Stomach (tissue), 9 donors: Measurements from ENCODE around the gene KLLN. TPM values are rescaled to one million over a fixed set of nuclear protein-coding genes. Genes with fewer than 3 reads are reported as not detected.
"Not testable (repeated sequence)": the region's sequence is repeated elsewhere in the genome, so short reads cannot be mapped to it uniquely, and the experiment has no call there.

Source experiments
- DNase-seq, 2 donors: peaks; one replicate each; pipeline versions ENCODE4 v3.0.0 to v3.0.0-alpha.2; 2013 to 2019
- H3K27ac ChIP-seq, 5 donors: fragments of 200-600 bp in 4 of 5; sonication (generic) in 4 of 5; one replicate each; pipeline ENCODE4 v1.5.1; 2013 to 2019; ENCODE audit warnings: mild to moderate bottlenecking in 1 of 5, moderate library complexity in 1 of 5
- H3K27me3 ChIP-seq, 3 donors: fragments of 200-600 bp; sonication (generic); one replicate each; pipeline ENCODE4 v1.5.1; 2017 to 2019; ENCODE audit warnings: mixed run types in 1 of 3
- H3K36me3 ChIP-seq, 4 donors: fragments of 200-600 bp; sonication (generic); 1 replicate in 3 of 4; 2 replicates in 1 of 4; pipeline ENCODE4 v1.5.1; 2016 to 2019
- H3K4me1 ChIP-seq, 4 donors: fragments of 200-600 bp; sonication (generic); one replicate each; pipeline ENCODE4 v1.5.1; 2016 to 2019
- H3K4me3 ChIP-seq, 4 donors: fragments of 200-600 bp; sonication (generic) in 3 of 4; one replicate each; pipeline ENCODE4 v1.5.1; 2016 to 2019; ENCODE audit warnings: mild to moderate bottlenecking in 1 of 4
- H3K9me3 ChIP-seq, 4 donors: fragments of 200-600 bp; sonication (generic); one replicate each; pipeline ENCODE4 v1.5.1; 2016 to 2019
- CTCF ChIP-seq, 7 experiments: fragments of 450-650 bp in 4 of 7; fragments of 200-600 bp in 3 of 7; sonication (generic) in 3 of 7; IDR thresholded peaks; one replicate each; pipeline ENCODE4 v1.5.1; 2016 to 2019; ENCODE audit warnings: antibody characterized with exemption in 7 of 7, control low read depth in 2 of 7, mild to moderate bottlenecking in 1 of 7
- EP300 ChIP-seq: sonication (generic); formaldehyde crosslinking; IDR thresholded peaks from one replicate; pipeline ENCODE4 v1.6.1; 2017; ENCODE audit warnings: antibody characterized with exemption
- POLR2A ChIP-seq, 4 donors: fragments of 450-650 bp; IDR thresholded peaks; one replicate each; pipeline ENCODE4 v1.6.1; 2016; ENCODE audit warnings: antibody characterized with exemption in 4 of 4, control low read depth in 2 of 4, mild to moderate bottlenecking in 1 of 4, moderate library complexity in 1 of 4
- POLR2AphosphoS5 ChIP-seq, 3 donors: sonication (generic); formaldehyde crosslinking; IDR thresholded peaks; one replicate each; pipeline ENCODE4 v1.6.1; 2016; ENCODE audit warnings: antibody characterized with exemption in 3 of 3
- WGBS, 5 donors: extraction: QIAGEN DNeasy Blood & Tissue Kit in 3 of 5; methylation state at CpG; one replicate each; pipeline versions ENCODE4 v1.1.5 to v1.1.7; 2013 to 2018; 5-methylcytosine and 5-hydroxymethylcytosine counted together
- intact Hi-C: fragments of 100-400 bp; cut with DNase I; formaldehyde crosslinking; loops from one replicate; pipeline ENCODE4 v1.15.1; 2023; ENCODE audit warnings: low total_unique reads
- polyA plus RNA-seq, 3 donors: library from polyadenylated mRNA; stranded (reverse); fragments of 200-250 nt; gene quantifications; one replicate each; pipeline ENCODE4 v1.2.3, GENCODE V29; 2013
- total RNA-seq, 5 donors: library from RNA; depleted of rRNA; stranded (reverse); fragments of >200 nt; gene quantifications; one replicate each; pipeline versions ENCODE4 v1.1.0 to v1.2.3, GENCODE V29; 2014 to 2016
- donor health status: healthy with polysubstance abuse.
- donor health status: Bipolar disorder and iron deficiency.
- donor health status: healthy.

KLLN gene
- total and polyA plus RNA-seq, 8 donors, result 0.18 to 0.37 (median 0.27) TPM; not detected in 4

DNA sequence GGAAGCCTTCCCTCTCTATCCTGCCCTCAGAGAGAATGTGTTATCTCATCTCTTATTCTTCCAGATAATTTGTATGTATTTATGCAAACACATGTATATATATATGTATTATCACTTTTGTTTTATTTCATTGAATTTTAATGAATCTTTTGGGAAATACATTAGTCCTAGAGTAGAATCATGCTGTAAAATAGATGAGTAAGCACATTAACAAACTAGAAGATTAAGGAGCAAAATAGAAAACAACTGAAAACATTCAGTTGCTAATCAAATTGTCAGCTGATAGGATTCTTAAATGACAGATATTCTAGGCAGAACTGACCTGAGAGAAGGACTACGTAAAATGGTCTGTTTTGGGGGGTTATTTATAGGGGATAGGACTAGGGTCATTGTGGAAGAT, 11.2 kb downstream of the KLLN start:
- H3K27ac ChIP-seq, result no peak overlapping the region
- H3K4me3 ChIP-seq, result no peak overlapping the region
- H3K9me3 ChIP-seq, result no peaks in the 10 kb centered on the region
- DNase-seq, result no peak
- intact Hi-C loops, result no loop called here
- H3K4me1 ChIP-seq, result peaks cover 0 to 11% (median 4%) of the 10 kb centered on the region in 4 donors
- 79 to 100% (median 93%) methylated on average over 1 of the region's 1 CpG for WGBS, 5 donors
- H3K27me3 ChIP-seq, result no peaks in the 10 kb centered on the region
- TF ChIP-seq POLR2AphosphoS5 (IDR thresholded peaks at IDR 0.05) (no peak), CTCF (IDR thresholded peaks at IDR 0.05) (no peak), EP300 (no peak), POLR2A (IDR thresholded peaks at IDR 0.05) (no peak)
- no peaks in the 10 kb centered on the region for H3K36me3 ChIP-seq

GRCh38 chr10:87850742-87851205, 12.6 kb downstream of the KLLN start:
- Histone ChIP-seq H3K36me3 (no peaks in the 10 kb centered on the region), H3K27me3 (no peaks in the 10 kb centered on the region), H3K9me3 (no peaks in the 10 kb centered on the region), H3K4me1 (peaks cover 0 to 11% (median 4%) of the 10 kb centered on the region in 4 donors), H3K27ac (no peak overlapping the region), H3K4me3 (no peak overlapping the region)
- DNase-seq, result peak; percentile 68 to 88
- intact Hi-C loops, result no loop called here
- TF ChIP-seq CTCF (IDR thresholded peaks at IDR 0.05), result peak in 5 of 7 experiments; percentile 28 to 72 (median 66)
- TF ChIP-seq EP300, result no peak
- peak in 1 of 3 donors; percentile 63 for TF ChIP-seq POLR2AphosphoS5 (IDR thresholded peaks at IDR 0.05)
- 8 to 18% (median 14%) methylated on average over 5 of the region's 5 CpGs for WGBS, 5 donors

DNA sequence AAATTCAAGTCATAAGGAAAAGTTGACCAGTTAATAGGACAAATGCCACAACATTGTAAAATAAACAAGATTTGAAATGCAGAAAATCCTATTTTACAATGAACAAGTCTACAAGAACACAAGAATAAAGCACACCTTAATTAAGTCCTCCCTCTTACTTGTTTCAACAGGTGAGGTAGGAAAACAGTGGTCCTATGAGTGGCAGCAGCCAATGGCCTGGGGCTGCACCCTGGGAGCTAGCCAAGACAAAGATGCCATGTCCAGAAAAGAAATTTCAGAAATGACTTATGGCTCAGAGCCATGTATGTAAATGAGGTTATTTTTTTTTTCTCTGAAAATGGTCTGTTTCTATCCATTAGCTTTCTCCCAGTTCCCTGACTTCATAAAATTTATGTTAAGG, 14.3 kb downstream of the KLLN start:
- Histone ChIP-seq H3K9me3 (no peaks in the 10 kb centered on the region), H3K27me3 (no peaks in the 10 kb centered on the region), H3K4me3 (no peak overlapping the region), H3K27ac (no peak overlapping the region), H3K4me1 (peaks cover 0 to 27% (median 4%) of the 10 kb centered on the region in 4 donors), H3K36me3 (no peaks in the 10 kb centered on the region)
- no peak for TF ChIP-seq POLR2AphosphoS5 (IDR thresholded peaks at IDR 0.05)
- DNase-seq, result no peak
- intact Hi-C loops, result no loop called here

DNA sequence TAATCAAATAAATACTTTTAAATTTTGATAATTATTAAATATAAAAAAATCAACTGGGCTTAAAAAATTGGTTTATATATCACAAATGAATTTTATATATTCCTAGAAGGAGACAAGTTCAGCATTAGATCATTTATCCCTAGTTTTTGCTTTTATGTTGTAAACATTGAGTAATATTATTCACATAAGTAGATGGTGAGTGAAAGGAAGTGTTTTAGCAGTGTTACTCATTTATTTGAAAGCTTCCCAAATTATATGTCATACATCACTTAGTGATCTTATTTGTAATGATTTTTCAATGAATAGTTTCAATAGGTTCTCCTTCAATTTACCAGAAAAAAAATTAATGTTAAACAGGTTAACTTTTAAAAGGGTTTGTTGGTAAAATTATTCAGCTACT, 15.8 kb downstream of the KLLN start:
- intact Hi-C loops, result no loop called here
- no peaks in the 10 kb centered on the region for H3K9me3 ChIP-seq
- H3K27ac ChIP-seq, result no peak overlapping the region
- H3K4me1 ChIP-seq, result peaks cover 0 to 29% (median 8%) of the 10 kb centered on the region in 4 donors
- H3K27me3 ChIP-seq, result no peaks in the 10 kb centered on the region
- DNase-seq, result no peak
- H3K4me3 ChIP-seq, result no peak overlapping the region
- no peaks in the 10 kb centered on the region for H3K36me3 ChIP-seq
- no peak for TF ChIP-seq EP300
- TF ChIP-seq POLR2AphosphoS5 (IDR thresholded peaks at IDR 0.05), result no peak
- TF ChIP-seq POLR2A (IDR thresholded peaks at IDR 0.05), result no peak
- no peak for TF ChIP-seq CTCF (IDR thresholded peaks at IDR 0.05)

DNA sequence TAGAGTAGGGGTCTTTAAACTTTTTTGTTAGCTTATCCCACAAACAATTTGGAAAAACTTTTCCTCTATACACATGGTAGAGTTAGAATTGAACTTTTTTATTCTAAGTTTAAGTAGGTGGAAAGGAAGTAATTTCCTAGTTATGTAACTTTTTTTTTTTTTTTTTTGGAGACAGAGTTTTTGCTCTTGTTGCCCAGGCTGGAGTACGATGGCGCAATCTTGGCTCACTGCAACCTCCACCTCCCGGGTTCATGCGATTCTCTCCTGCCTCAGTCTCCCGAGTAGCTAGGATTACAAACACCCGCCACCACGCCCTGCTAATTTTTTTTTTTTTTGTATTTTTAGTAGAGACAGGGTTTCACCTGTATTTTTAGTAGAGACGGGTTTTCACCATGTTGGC, 16.6 kb downstream of the KLLN start:
- H3K4me1 ChIP-seq, result peaks cover 0 to 29% (median 8%) of the 10 kb centered on the region in 4 donors
- 90 to 97% (median 94%) methylated on average over 8 of the region's 8 CpGs for WGBS, 5 donors
- H3K9me3 ChIP-seq, H3K27ac ChIP-seq, H3K27me3 ChIP-seq, H3K4me3 ChIP-seq, intact Hi-C loops, H3K36me3 ChIP-seq, DNase-seq: not testable (repeated sequence)
